GM23338 (cell line): Measurements from ENCODE around the gene TOP1. TPM values are rescaled to one million over a fixed set of nuclear protein-coding genes. Genes with fewer than 3 reads are reported as not detected.
"Not testable (repeated sequence)": the region's sequence is repeated elsewhere in the genome, so short reads cannot be mapped to it uniquely, and the experiment has no call there.

Experiments used
- ATAC-seq: fragments of 200-7000 bp; cut with Tn5 transposase; 3 replicates; pipeline ENCODE4 v1.9.1; 2020
- DNase-seq: peaks from one replicate; pipeline ENCODE4 v3.0.0-alpha.2; 2015; ENCODE audit warnings: low spot score
- H2AFZ ChIP-seq: fragments of 200-600 bp; sonication (generic); 2 replicates; pipeline ENCODE4 v1.8.0; 2016; ENCODE audit warnings: antibody characterized with exemption, mild to moderate bottlenecking, moderate library complexity
- H3F3A ChIP-seq: fragments of 200-600 bp; sonication (generic); replicated peaks from 2 replicates; pipeline ENCODE4 v1.8.0; 2017; ENCODE audit warnings: antibody characterized with exemption, mixed run types, low read depth
- H3K27ac ChIP-seq: fragments of 200-600 bp; sonication (generic); 2 replicates; pipeline ENCODE4 v1.6.1; 2016; ENCODE audit warnings: low read depth
- H3K27me3 ChIP-seq: fragments of 200-600 bp; sonication (generic); 2 replicates; pipeline ENCODE4 v1.8.0; 2016; ENCODE audit warnings: mild to moderate bottlenecking, mixed run types, moderate library complexity; ENCODE audit not compliant: insufficient read depth
- H3K36me3 ChIP-seq: fragments of 200-600 bp; sonication (generic); 2 replicates; pipeline ENCODE4 v1.8.0; 2016; ENCODE audit warnings: mild to moderate bottlenecking; ENCODE audit not compliant: insufficient read depth
- H3K4me1 ChIP-seq: fragments of 200-600 bp; sonication (generic); 2 replicates; pipeline ENCODE4 v1.8.0; 2016; ENCODE audit warnings: mild to moderate bottlenecking, moderate library complexity; ENCODE audit not compliant: insufficient read depth
- H3K4me2 ChIP-seq: fragments of 200-600 bp; sonication (generic); 2 replicates; pipeline ENCODE4 v1.7.1; 2017; ENCODE audit warnings: mixed run types
- H3K4me3 ChIP-seq: fragments of 200-600 bp; sonication (generic); 2 replicates; pipeline ENCODE4 v1.6.1; 2016; ENCODE audit warnings: mixed run types
- H3K79me2 ChIP-seq: fragments of 200-600 bp; sonication (generic); replicated peaks from 2 replicates; pipeline ENCODE4 v1.8.0; 2017; ENCODE audit warnings: mild to moderate bottlenecking; ENCODE audit not compliant: insufficient read depth
- H3K9me2 ChIP-seq: fragments of 200-600 bp; sonication (generic); 2 replicates; pipeline ENCODE4 v1.8.0; 2017; ENCODE audit not compliant: insufficient read depth
- H4K20me1 ChIP-seq: fragments of 200-600 bp; sonication (generic); replicated peaks from 2 replicates; pipeline ENCODE4 v1.8.0; 2017; ENCODE audit warnings: mild to moderate bottlenecking; ENCODE audit not compliant: insufficient read depth
- H3K27ac Mint-ChIP-seq: 2 replicates; pipeline ENCODE4 v1.8.0; 2020; ENCODE audit warnings: inconsistent platforms, mild to moderate bottlenecking, moderate library complexity, mixed read lengths
- H3K27me3 Mint-ChIP-seq: 3 replicates; pipeline ENCODE4 v1.8.0; 2022; ENCODE audit warnings: low read depth, mild to moderate bottlenecking, moderate library complexity, mixed read lengths, inconsistent platforms; ENCODE audit not compliant: insufficient read depth, poor library complexity
- H3K36me3 Mint-ChIP-seq: 3 replicates; pipeline ENCODE4 v1.8.0; 2021; ENCODE audit warnings: low read depth, mild to moderate bottlenecking, inconsistent platforms, moderate library complexity, mixed read lengths
- H3K4me1 Mint-ChIP-seq: 3 replicates; pipeline ENCODE4 v1.8.0; 2020; ENCODE audit warnings: mild to moderate bottlenecking, inconsistent platforms, mixed read lengths
- H3K4me3 Mint-ChIP-seq: 3 replicates; pipeline ENCODE4 v1.8.0; 2021; ENCODE audit warnings: moderate library complexity, mild to moderate bottlenecking, inconsistent platforms, mixed read lengths
- H3K9me3 Mint-ChIP-seq: 3 replicates; pipeline ENCODE4 v1.8.0; 2020; ENCODE audit warnings: moderate library complexity, mild to moderate bottlenecking, inconsistent platforms, mixed read lengths
- CREB1 ChIP-seq: fragments of 250-450 bp; sonication (Bioruptor Pico); IDR thresholded peaks from 2 replicates; pipeline ENCODE4 v1.5.0; 2020; ENCODE audit warnings: low read depth, mild to moderate bottlenecking, moderate library complexity
- ETS1 ChIP-seq: IDR thresholded peaks from 2 replicates; pipeline ENCODE4 v1.6.1; 2016; ENCODE audit warnings: antibody characterized with exemption
- EZH2 ChIP-seq: fragments of 200-600 bp; sonication (generic); IDR thresholded peaks from one replicate; pipeline ENCODE4 v1.8.0; 2017; ENCODE audit warnings: antibody characterized with exemption, mild to moderate bottlenecking, low read depth; ENCODE audit not compliant: unreplicated experiment
- JUNB ChIP-seq: IDR thresholded peaks from one replicate; pipeline ENCODE4 v1.6.1; 2016; ENCODE audit warnings: antibody characterized with exemption; ENCODE audit not compliant: unreplicated experiment
- POLR2AphosphoS5 ChIP-seq: IDR thresholded peaks from 2 replicates; pipeline ENCODE4 v1.6.1; 2016; ENCODE audit warnings: antibody characterized with exemption, low read depth
- ZNF114 ChIP-seq: fragments of 250-450 bp; sonication (Bioruptor Pico); IDR thresholded peaks from 2 replicates; pipeline ENCODE4 v1.5.0; 2020; ENCODE audit warnings: mild to moderate bottlenecking, moderate library complexity
- ZNF462 ChIP-seq: fragments of 250-450 bp; sonication (Bioruptor Pico); IDR thresholded peaks from 2 replicates; pipeline ENCODE4 v1.5.0; 2020; ENCODE audit warnings: mild to moderate bottlenecking, moderate library complexity
- polyA plus RNA-seq: library from polyadenylated mRNA; unstranded; fragments of >200 nt; fragmentation: Nextera tagmentation; extraction: Ambion mirVana; gene quantifications from 2 replicates; pipeline ENCODE4 v1.2.1, GENCODE V29; 2016
- total RNA-seq: library from RNA; depleted of rRNA; stranded (reverse); fragments of >200 nt; shearing (Covaris generic); gene quantifications from 2 replicates; pipeline ENCODE4 v1.2.3, GENCODE V29; 2014
- TF ChIP-seq, protein P1 (sequence below), 2 experiments: fragments of 200-600 bp in 1 of 2; sonication (generic) in 1 of 2; conservative IDR thresholded peaks; 2 replicates each; pipeline versions ENCODE4 v1.5.1 to v1.6.1; 2016 to 2017; ENCODE audit warnings: antibody characterized with exemption in 2 of 2, low read depth in 2 of 2, mild to moderate bottlenecking in 2 of 2, moderate library complexity in 1 of 2

Gene TOP1
- total and polyA plus RNA-seq, 2 experiments from 2014 or later: 62.4 to 101 TPM

GRCh38 chr20:41003936-41004294, 24.7 kb upstream of the TOP1 start:
- not testable (repeated sequence) for H3F3A ChIP-seq, H3K4me3 ChIP-seq, H2AFZ ChIP-seq, DNase-seq, H3K4me2 ChIP-seq, H3K9me2 ChIP-seq, H3K27me3 ChIP-seq, H3K4me3 Mint-ChIP-seq, H3K36me3 Mint-ChIP-seq, H3K27me3 Mint-ChIP-seq, H3K79me2 ChIP-seq, H3K27ac ChIP-seq, H4K20me1 ChIP-seq, H3K36me3 ChIP-seq, H3K4me1 ChIP-seq, ATAC-seq, H3K27ac Mint-ChIP-seq
- H3K4me1 Mint-ChIP-seq: peaks cover 15% of the 10 kb centered on the region
- peaks cover 30% of the 10 kb centered on the region for H3K9me3 Mint-ChIP-seq

- DNase-seq (no peak), ATAC-seq (no peak)
- H3K27me3 Mint-ChIP-seq: peaks cover 2% of the 10 kb centered on the region
- Histone ChIP-seq H3K79me2 (no peaks in the 10 kb centered on the region), H3K27ac (no peak overlapping the region), H3K27me3 (no peaks in the 10 kb centered on the region), H3K4me3 (no peak overlapping the region), H2AFZ (no peak overlapping the region), H3F3A (no peaks in the 10 kb centered on the region), H4K20me1 (no peaks in the 10 kb centered on the region), H3K9me2 (0 out of 2 replicates have a peak, but pooled peaks cover 6% of the 10 kb centered on the region), H3K4me1 (0 out of 2 replicates have a peak, but pooled peaks cover 5% of the 10 kb centered on the region), H3K36me3 (no peaks in the 10 kb centered on the region), H3K4me2 (no peak overlapping the region)
- H3K27ac Mint-ChIP-seq: no peak overlapping the region
- H3K4me3 Mint-ChIP-seq: no peak overlapping the region
- peaks cover 30% of the 10 kb centered on the region for H3K9me3 Mint-ChIP-seq
- H3K4me1 Mint-ChIP-seq: peaks cover 15% of the 10 kb centered on the region
- no peak for TF ChIP-seq POLR2AphosphoS5
- TF ChIP-seq JUNB: no peak
- TF ChIP-seq, protein P1, sequence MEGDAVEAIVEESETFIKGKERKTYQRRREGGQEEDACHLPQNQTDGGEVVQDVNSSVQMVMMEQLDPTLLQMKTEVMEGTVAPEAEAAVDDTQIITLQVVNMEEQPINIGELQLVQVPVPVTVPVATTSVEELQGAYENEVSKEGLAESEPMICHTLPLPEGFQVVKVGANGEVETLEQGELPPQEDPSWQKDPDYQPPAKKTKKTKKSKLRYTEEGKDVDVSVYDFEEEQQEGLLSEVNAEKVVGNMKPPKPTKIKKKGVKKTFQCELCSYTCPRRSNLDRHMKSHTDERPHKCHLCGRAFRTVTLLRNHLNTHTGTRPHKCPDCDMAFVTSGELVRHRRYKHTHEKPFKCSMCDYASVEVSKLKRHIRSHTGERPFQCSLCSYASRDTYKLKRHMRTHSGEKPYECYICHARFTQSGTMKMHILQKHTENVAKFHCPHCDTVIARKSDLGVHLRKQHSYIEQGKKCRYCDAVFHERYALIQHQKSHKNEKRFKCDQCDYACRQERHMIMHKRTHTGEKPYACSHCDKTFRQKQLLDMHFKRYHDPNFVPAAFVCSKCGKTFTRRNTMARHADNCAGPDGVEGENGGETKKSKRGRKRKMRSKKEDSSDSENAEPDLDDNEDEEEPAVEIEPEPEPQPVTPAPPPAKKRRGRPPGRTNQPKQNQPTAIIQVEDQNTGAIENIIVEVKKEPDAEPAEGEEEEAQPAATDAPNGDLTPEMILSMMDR (conservative IDR thresholded peaks at IDR 0.05; ENCODE audit: low read depth in 2 of 2): no peak
- no peak for TF ChIP-seq ZNF462 (CRISPR knock-in tag)
- TF ChIP-seq CREB1: no peak
- TF ChIP-seq ZNF114 (CRISPR knock-in tag): no peak
- TF ChIP-seq ETS1: no peak
- TF ChIP-seq EZH2: no peak
- H3K36me3 Mint-ChIP-seq: peaks cover 9% of the 10 kb centered on the region
These were observed 23.9 kb upstream of the TOP1 start for GRCh38 chr20:41004531-41005360.
